Stimulated activated CD8-positive, alpha-beta memory T cell treated with anti-CD3 and anti-CD28 coated beads, Interleukin-2, amount 100 ng/mL, for 1 hour (primary cell): ENCODE measurements around the gene ANO6.
"Not testable (repeated sequence)": the region's sequence is repeated elsewhere in the genome, so short reads cannot be mapped to it uniquely, and the experiment has no call there.

Experiments used
- DNase-seq, 2 donors: peaks; one replicate each; pipeline ENCODE4 v3.0.0-alpha.2; 2020; ENCODE audit warnings: low read depth in 2 of 2

ANO6 gene

DNA sequence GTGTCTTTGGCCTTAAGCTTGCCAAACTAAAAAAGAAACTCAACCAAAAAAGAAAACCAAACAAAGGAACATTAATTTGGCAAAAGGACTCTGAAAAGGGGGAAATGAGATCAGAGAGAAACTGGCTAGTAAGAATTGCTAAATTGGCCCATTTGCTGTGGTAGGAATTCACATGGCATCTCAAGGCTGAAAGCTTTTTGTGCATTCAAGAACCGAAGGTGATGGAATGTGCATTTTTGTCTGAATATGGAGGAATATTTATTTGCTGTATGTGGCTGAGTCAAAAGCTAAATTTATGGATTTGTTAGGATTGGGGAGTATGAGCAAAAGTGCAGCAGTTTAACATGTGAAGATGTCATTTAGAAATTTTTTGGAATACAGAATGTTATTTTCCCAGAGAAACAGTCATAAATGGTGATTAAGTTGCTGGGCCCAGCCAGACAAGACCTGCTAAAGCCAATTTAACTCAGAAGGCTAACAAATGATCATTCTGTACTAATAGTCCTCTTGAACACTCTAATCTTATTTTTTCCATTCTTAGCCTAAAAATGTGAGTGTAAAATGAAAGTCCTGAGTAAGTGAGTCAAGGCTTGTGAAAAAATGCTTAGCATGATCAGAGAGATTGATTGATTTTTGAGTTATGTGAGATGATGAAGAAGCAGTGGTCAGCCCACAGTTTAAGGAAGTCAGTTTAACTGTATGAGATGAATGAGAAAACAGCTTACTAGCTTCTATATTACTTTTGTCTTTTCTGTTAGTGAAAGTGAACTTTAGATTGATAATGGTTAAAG lies 94.1 kb downstream of the ANO6 start:
- DNase-seq, result no peak

DNA sequence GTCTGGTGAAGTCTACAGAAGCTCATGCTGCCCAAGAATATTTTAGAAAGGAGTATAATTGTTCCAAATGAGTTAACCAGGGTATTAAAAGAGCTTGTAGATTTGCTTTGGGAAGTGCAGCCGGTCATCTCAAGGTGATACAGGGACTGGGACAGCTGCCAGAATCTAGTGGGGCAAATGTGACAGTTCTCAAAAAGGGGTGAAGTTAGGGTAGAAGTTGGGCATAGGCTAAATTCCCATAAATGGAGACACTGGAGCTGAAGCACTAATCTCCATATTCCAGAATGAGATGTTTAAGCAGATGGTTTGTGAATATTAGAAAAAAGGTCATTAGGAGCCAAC lies 94.7 kb downstream of the ANO6 start:
- no peak for DNase-seq

- DNase-seq, result no peak
Measured at GRCh38 chr12:45312012-45312411, 96.1 kb downstream of the ANO6 start.

DNA sequence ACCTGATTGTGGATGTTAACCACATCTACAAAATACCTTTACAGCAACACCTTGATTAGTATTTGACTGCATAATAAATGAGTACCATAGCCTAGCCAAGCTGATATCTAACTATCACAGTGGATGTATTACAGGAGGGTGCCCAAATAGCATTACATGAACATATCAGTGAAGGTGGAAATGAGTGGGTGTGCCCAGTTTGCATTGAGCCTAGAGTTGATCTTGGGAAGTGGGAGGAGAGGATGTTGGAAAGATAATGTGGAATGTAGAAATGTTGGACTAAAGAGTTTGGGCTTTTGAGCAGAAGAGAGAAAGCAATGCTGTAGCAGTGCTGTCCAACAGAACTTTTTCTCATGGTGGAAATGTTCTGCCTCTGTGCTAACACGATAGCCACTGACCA lies 98.9 kb downstream of the ANO6 start:
- no peak for DNase-seq

- DNase-seq, result no peak
Measured at GRCh38 chr12:45315462-45315861, 99.6 kb downstream of the ANO6 start.

GRCh38 chr12:45317261-45317660 lies 101.4 kb downstream of the ANO6 start:
- DNase-seq, result not testable (repeated sequence)

DNA sequence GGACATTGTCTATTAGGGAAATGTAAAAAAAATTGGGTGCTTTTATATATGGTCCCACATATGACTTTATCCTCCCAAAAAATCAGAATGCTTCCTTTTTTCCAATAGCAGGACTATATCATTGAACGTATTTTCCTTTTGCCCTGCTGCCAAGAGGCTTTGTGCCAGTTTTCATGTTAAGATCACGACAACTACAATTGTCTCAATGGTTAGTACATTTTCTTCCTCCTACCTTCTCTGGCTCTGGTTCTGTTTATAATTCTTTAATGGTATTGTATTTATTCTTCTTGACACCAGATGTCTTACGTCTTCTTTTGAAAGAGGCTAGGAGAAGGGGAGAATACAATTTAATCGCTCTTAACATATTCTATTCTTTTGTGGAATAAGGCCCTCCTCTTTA lies 106.9 kb downstream of the ANO6 start:
- DNase-seq, result no peak

GRCh38 chr12:45324391-45324790 lies 108.5 kb downstream of the ANO6 start:
- DNase-seq, result no peak

DNA sequence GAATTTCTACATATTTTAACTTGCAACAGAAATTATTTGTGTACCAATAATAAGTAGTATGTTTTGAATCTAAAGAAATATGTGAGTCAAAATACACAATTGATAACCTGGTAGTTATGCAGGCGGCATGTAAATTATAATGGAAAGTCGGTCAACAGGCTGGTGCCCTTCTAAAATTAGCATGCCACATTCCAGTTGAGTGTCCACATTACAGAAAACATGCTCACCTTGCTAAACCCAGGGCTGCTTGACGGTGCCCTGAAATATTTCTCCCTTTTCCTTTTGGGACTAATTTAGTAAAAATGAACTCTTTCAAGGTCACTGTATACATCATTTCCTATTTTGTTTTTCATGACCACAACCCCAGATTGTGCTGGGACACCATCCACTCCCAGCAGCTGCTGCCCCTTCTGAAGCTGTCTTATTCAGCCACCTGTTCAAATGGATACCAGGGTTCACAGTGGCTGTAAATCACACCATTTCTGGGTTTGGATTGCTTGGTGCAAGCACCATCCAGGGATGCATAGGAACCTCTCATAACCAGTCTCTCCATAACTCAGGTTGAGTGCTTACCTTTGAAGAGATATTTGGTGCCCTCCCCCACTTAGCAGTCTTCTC lies 110.6 kb downstream of the ANO6 start:
- no peak for DNase-seq

GRCh38 chr12:45327823-45328383 lies 112.0 kb downstream of the ANO6 start:
- no peak for DNase-seq

GRCh38 chr12:45329238-45329637 lies 113.3 kb downstream of the ANO6 start:
- no peak for DNase-seq

GRCh38 chr12:45329702-45330101 lies 113.8 kb downstream of the ANO6 start:
- DNase-seq, result no peak

DNA sequence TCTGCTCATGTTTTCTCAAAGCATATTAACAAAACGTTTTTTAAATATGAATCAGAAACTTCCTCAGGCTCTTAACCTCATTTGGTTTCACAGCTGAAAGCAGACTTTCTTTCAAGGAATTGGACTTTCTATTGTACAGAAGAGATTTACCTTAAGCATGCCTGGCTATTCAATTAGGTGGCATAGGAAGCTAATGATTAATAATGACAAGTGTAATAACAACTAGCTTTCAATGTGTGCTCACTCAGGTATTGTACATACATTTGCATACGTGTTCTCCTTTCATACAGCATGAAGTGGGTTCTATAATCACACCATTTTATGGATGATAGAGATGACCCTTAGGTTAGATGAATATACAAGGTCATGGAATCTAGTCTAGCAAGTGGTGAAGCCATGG lies 115.7 kb downstream of the ANO6 start:
- DNase-seq, result no peak

- DNase-seq, result no peak
Measured at GRCh38 chr12:45334396-45334795, 118.5 kb downstream of the ANO6 start.

DNA sequence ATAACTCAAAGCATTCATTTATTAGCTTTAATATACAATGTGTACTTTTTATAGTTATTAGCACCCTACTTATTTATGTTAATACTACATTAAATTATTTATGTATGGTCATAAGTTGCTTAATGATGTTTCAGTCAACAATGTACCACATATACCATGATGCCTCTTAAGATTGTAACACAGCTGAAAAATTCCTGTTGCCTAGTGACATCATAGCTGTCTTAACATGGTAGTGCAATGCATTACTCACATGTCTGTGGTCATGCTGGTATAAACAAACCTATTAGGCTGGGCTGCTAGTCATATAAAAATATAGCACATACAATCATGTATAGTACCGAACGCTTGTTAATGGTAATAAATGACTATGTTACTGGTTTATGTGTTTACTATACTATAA lies 120.4 kb downstream of the ANO6 start:
- no peak for DNase-seq

GRCh38 chr12:45336762-45337596 lies 121.1 kb downstream of the ANO6 start:
- DNase-seq, result no peak

DNA sequence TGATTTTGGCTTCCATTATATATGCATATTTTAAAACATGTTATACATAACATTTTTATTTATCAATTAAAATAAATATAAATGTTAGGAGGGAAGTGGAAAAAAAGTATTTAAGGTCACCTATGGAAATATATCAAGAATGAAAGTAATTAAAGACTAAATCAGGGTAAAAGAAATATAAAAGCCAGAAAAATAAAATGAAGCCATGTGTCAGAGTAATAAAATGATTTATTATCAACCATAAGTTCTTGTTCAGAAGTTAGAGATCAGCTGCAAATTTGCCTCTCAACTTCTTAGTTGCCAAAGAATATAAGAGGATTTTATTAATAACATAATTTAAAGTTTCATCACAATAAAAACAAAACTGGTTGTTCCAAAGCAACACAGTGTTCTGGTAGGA lies 121.9 kb downstream of the ANO6 start:
- DNase-seq, result no peak

- no peak for DNase-seq
Measured at GRCh38 chr12:45338272-45338671, 122.4 kb downstream of the ANO6 start.

DNA sequence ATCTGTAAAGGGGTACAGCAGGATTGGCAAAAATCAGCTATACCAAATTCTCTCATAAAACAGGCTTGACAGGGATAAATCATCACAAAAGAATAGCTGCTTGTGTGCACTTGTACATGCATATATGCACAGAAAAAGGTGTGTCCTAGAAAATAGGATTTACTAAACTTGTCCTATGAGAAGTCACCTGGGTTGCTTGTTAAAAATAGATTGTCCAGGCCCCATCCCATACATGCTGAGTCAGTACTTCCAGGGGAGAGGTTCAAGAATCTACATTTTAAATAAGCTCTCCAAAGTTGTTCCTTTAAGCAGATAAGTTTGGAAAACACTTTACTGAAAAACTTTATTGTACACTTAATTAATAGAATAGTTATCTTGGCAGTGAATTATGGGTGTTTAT lies 123.1 kb downstream of the ANO6 start:
- no peak for DNase-seq

DNA sequence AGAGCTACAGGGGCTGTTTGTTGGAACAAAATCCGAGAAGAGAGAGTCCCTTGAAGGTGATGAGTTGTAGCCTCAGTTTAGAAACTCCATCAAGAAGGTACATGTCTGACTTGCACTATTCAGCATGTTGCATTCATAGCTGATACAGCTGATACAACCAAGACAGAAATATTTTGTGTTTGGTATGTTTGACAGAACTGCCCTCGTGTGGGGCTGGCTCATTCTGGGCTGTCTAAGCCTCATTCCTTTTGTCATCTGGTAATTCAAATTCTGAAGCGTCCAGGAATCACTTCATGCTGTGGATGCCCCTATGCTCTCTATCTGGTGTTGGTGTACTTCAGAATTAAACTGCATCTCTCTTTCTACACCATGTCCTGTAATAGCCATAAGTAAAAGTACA lies 126.3 kb downstream of the ANO6 start:
- no peak for DNase-seq

DNA sequence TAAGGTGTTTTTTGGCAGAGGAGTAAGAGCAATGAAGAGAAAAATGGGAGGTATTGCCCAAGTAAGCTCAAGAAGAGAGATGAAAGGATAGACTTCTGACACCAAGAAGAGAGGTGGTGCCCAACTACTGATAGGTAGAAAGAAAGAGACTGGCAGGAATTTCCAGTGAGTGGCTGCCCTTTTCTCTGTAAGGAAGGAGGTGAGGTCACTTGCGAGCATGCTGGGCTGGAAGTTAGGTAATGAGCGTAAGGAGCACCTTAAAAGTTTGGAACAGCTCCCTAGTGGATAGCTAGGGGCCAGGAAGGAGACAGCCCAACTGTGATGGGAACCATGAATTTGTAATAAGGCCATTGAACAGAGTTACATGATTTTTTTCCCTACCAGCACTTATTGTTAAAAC lies 127.0 kb downstream of the ANO6 start:
- DNase-seq, result no peak

GRCh38 chr12:45343269-45344051 lies 127.6 kb downstream of the ANO6 start:
- DNase-seq, result no peak
